ENCODE measurements around the gene PXDN.

PXDN gene

DNA sequence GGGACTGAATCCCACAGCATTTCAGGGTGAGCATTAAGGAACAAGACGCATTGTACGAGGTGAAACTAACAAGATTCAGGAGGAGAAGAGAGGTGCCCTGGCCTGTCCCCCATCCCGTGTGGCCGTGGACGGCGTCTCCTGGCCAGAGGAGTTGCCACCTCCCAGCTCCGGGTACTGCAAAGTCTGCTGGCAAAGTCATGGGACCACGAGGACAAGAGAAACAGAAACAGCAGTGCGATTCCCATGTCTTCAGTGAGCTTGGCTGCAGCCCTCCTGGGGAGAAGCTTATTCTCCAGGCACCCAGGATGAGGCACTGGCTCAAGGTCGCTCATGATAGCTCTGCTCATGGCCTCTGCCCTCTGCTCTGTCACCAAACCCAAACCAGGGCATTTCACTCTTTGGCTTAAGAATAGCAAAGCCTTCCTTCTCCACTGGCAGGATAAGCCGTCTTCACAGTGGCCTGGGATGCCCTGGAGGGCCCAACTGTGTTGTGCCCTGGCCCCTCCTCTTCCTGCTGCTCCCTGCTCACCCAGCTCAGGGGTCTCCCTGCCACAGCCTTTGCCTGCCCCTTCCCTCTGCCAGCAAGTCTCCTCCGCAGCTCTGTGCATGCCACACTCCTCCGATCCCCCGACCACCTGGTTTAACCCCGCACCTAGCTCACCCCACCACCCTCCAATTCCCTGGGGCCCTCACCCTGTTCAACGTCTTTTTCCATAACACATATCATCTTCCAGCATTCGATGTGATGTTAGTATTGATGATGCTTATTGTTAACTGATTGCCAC lies 144.8 kb downstream of the PXDN start (continued):
- no peak for TF ChIP-seq ZNF18 (tag by site-specific recombination; IDR thresholded peaks at IDR 0.05)
- no peak for TF ChIP-seq ZNF768 (tag by site-specific recombination; IDR thresholded peaks at IDR 0.05)
- no peak for TF ChIP-seq ZNF585B (tag by site-specific recombination; IDR thresholded peaks at IDR 0.05)
- TF ChIP-seq ZNF302 (tag by site-specific recombination; IDR thresholded peaks at IDR 0.05; ENCODE audit: low read depth): no peak
- no peak for TF ChIP-seq ZNF292 (tag by site-specific recombination; IDR thresholded peaks at IDR 0.05; ENCODE audit: borderline replicate concordance, low read depth)
- TF ChIP-seq ZNF529 (tag by site-specific recombination; IDR thresholded peaks at IDR 0.05; ENCODE audit: insufficient replicate concordance): no peak
- TF ChIP-seq ZNF311 (tag by site-specific recombination; IDR thresholded peaks at IDR 0.05; ENCODE audit: borderline replicate concordance): no peak
- TF ChIP-seq, protein P1, sequence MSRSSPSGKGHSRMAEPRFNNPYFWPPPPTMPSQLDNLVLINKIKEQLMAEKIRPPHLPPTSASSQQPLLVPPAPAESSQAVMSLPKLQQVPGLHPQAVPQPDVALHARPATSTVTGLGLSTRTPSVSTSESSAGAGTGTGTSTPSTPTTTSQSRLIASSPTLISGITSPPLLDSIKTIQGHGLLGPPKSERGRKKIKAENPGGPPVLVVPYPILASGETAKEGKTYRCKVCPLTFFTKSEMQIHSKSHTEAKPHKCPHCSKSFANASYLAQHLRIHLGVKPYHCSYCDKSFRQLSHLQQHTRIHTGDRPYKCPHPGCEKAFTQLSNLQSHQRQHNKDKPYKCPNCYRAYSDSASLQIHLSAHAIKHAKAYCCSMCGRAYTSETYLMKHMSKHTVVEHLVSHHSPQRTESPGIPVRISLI (tag by site-specific recombination; IDR thresholded peaks at IDR 0.05): no peak
- no peak for TF ChIP-seq ZNF221 (tag by site-specific recombination; IDR thresholded peaks at IDR 0.05; ENCODE audit: borderline replicate concordance)
- TF ChIP-seq EGR2 (tag by site-specific recombination; IDR thresholded peaks at IDR 0.05; ENCODE audit: low read depth): no peak

- Histone ChIP-seq H3K9me3 (ENCODE audit: control insufficient read depth, insufficient read depth, low read depth, low read length) (no peaks in the 10 kb centered on the region), H3K4me3 (ENCODE audit: low read depth, low read length) (no peak overlapping the region), H3K27ac (ENCODE audit: extremely low read depth, low read depth, low read length) (no peak overlapping the region), H3K4me1 (ENCODE audit: control insufficient read depth, insufficient read depth, low read length) (no peaks in the 10 kb centered on the region), H3K36me3 (ENCODE audit: control insufficient read depth in 2 of 2, insufficient read depth in 1 of 2, low read length in 2 of 2) (no peaks in the 10 kb centered on the region)
- ChIA-PET POLR2A (no interaction called here), CTCF (interaction anchor here (1.0 kb wide), 2 partner anchors 12 to 46 kb away, joined by 3 read pairs; no protein-coding TSS in a partner anchor)
- TF ChIP-seq ZNF175 (tag by site-specific recombination; IDR thresholded peaks at IDR 0.05) (no peak), ZNF184 (tag by site-specific recombination; IDR thresholded peaks at IDR 0.05) (no peak), EGR2 (tag by site-specific recombination; IDR thresholded peaks at IDR 0.05; ENCODE audit: low read depth) (no peak), ZSCAN18 (tag by site-specific recombination; IDR thresholded peaks at IDR 0.05) (no peak), PBX3 (CRISPR knock-in tag; IDR thresholded peaks at IDR 0.05) (no peak), MEIS1 (CRISPR knock-in tag; IDR thresholded peaks at IDR 0.05; ENCODE audit: borderline replicate concordance) (no peak), ZSCAN16 (tag by site-specific recombination; IDR thresholded peaks at IDR 0.05) (no peak)
- TF ChIP-seq, protein P2, sequence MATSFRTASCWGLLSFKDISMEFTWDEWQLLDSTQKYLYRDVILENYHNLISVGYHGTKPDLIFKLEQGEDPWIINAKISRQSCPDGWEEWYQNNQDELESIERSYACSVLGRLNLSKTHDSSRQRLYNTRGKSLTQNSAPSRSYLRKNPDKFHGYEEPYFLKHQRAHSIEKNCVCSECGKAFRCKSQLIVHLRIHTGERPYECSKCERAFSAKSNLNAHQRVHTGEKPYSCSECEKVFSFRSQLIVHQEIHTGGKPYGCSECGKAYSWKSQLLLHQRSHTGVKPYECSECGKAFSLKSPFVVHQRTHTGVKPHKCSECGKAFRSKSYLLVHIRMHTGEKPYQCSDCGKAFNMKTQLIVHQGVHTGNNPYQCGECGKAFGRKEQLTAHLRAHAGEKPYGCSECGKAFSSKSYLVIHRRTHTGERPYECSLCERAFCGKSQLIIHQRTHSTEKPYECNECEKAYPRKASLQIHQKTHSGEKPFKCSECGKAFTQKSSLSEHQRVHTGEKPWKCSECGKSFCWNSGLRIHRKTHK (tag by site-specific recombination; IDR thresholded peaks at IDR 0.05): no peak
- TF ChIP-seq, protein P3, sequence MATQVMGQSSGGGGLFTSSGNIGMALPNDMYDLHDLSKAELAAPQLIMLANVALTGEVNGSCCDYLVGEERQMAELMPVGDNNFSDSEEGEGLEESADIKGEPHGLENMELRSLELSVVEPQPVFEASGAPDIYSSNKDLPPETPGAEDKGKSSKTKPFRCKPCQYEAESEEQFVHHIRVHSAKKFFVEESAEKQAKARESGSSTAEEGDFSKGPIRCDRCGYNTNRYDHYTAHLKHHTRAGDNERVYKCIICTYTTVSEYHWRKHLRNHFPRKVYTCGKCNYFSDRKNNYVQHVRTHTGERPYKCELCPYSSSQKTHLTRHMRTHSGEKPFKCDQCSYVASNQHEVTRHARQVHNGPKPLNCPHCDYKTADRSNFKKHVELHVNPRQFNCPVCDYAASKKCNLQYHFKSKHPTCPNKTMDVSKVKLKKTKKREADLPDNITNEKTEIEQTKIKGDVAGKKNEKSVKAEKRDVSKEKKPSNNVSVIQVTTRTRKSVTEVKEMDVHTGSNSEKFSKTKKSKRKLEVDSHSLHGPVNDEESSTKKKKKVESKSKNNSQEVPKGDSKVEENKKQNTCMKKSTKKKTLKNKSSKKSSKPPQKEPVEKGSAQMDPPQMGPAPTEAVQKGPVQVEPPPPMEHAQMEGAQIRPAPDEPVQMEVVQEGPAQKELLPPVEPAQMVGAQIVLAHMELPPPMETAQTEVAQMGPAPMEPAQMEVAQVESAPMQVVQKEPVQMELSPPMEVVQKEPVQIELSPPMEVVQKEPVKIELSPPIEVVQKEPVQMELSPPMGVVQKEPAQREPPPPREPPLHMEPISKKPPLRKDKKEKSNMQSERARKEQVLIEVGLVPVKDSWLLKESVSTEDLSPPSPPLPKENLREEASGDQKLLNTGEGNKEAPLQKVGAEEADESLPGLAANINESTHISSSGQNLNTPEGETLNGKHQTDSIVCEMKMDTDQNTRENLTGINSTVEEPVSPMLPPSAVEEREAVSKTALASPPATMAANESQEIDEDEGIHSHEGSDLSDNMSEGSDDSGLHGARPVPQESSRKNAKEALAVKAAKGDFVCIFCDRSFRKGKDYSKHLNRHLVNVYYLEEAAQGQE (tag by site-specific recombination; IDR thresholded peaks at IDR 0.05): no peak
Measured at GRCh38 chr2:1598800-1599199, 145.5 kb downstream of the PXDN start.

Data from HEK293 (cell line).